Left forelimb (tissue), 1 donor: Measurements from ENCODE around the gene ZBTB42.
A peak's percentile ranks its signal among the peaks of the same experiment; 100 is the strongest.

Source experiments
- DNase-seq: peaks from one replicate; pipeline ENCODE4 v3.0.0-alpha.2; 2018; ENCODE audit warnings: low spot score

The ZBTB42 gene

GRCh38 chr14:104810316-104810715 lies 9.4 kb downstream of the ZBTB42 start:
- DNase-seq = no peak

- DNase-seq = peak; percentile 41
Observed at GRCh38 chr14:104813286-104813685, 12.4 kb downstream of the ZBTB42 start.

GRCh38 chr14:104814701-104815100 lies 13.8 kb downstream of the ZBTB42 start:
- peak; percentile 17 for DNase-seq

DNA sequence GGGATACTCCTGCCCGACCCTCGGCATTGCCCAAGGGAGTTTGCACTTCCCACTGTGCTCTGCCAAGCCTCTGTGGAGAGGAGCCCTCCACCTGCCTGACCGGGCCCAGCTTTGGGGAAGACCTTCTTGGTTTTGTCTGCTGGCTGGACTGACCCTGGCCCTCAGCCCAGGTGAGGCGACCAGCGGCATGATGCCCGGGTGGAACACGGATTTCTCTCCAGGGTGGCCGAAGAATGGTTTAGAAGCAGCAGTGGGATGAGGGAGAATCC lies 15.6 kb downstream of the ZBTB42 start:
- no peak for DNase-seq

GRCh38 chr14:104817930-104818713 lies 17.2 kb downstream of the ZBTB42 start:
- DNase-seq = peak; percentile 41

DNA sequence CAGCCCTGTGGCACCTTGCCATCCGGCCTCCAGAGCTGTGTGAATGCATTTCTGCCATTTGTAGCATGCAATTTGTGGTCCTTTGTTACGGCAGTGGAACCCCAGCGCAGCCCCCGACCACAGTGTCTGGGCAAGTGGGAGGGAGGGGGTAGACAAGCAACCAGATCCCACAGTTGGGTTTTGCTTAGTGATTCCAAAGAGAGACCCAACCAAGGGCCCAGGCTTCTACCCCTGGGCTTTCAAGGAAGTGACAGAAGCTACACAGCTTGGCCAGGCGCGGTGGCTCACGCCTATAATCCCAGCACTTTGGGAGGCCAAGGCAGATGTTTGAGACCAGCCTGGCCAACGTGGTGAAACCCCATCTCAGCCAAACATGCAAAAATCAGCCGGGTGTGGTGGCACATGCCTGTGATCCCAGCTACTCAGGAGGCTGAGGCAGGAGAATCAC lies 17.8 kb downstream of the ZBTB42 start:
- peak; percentile 48 for DNase-seq

GRCh38 chr14:104819361-104819781 lies 18.5 kb downstream of the ZBTB42 start:
- peak; percentile 62 for DNase-seq

- DNase-seq = peak; percentile 69
Observed at GRCh38 chr14:104820669-104821228, 19.8 kb downstream of the ZBTB42 start.

- peak; percentile 59 for DNase-seq
Observed at GRCh38 chr14:104821229-104821945, 20.5 kb downstream of the ZBTB42 start.

- peak; percentile 9 for DNase-seq
Observed at GRCh38 chr14:104821971-104822608, 21.2 kb downstream of the ZBTB42 start.

GRCh38 chr14:104822821-104823615 lies 22.1 kb downstream of the ZBTB42 start:
- no peak for DNase-seq

- DNase-seq = peak; percentile 12
Observed at GRCh38 chr14:104824353-104824997, 23.6 kb downstream of the ZBTB42 start.

- peak; percentile 94 for DNase-seq
Observed at GRCh38 chr14:104826189-104826860, 25.4 kb downstream of the ZBTB42 start.

DNA sequence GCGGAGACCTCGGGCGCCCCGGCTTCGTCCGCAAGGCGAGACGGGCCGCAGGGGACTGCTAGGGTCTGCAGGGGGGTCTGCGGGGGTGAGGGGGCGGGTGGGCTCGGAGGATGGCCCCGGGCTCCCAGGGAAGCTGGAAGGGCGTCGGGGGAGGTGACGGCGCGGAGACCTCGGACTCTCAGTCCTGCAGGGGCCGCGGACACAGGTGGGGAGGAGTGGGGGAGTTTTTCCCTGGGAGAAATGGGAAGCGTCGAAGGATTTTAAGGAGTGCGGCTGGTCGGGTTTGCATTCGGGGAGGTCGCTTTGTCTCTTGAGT lies 25.9 kb downstream of the ZBTB42 start:
- DNase-seq = no peak

DNA sequence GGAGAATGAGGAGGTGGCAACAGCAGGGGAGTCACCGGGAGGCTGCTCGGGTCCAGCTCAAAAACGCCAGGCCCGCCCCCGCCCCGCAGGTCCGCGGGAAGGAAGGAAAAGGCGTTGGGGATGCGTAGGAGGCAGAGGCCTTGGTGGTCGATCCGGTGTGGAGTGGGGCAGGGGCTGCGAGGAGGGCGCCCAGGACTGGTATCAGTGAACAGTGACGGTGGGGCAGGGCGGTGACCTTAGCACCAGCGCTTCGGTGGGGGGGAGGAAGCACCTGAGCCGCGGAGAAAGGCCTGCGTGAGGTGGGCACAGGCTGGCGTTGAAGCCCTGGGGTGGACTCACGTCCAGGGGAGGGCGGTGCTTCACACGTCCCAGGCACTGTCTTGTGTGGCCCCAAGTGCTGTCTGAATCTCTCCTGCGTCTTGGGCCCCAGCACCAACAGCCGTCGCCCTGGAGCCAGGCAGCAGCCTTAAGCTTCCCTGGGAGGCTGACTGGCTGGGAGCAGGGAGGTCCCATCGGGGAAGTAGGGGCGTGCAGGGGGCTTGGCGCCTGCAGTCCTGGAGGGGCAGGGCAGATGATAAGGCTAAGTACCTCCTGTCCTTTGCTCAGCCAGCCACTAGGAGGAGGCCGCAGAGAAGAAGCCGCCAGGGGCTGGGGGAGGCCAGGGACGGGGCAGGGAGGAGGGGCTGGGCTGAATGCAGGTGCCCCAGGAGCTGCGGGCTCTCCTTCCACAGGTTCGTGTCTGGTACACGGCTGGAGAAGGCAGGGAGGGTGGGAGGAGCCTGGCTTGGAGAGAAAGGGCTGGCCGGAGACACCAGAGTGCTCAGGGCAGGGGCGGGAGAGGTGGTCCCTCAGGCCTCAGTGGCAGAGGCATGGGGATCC lies 26.5 kb downstream of the ZBTB42 start:
- peak; percentile 64 for DNase-seq

DNA sequence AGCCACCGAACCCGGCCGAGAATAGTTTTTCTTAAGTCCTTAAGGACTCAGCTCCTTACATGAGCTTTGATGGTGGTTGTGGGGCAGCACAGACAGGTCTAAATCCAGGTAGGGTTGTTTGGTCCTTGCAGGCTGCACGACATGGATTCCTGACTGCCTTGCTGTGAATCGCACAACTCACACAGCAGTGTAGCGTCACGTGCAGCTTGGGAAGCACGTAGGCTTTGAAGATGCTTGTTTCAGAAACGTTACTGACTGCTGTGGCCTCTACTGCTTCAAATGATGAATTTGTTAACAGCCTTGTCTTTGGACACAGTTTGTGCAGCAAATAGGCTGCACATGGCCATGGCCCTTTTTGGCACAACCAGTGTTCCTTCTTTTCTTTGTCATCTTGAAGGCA lies 29.9 kb downstream of the ZBTB42 start:
- DNase-seq = peak; percentile 44

- DNase-seq = peak; percentile 37
Observed at GRCh38 chr14:104836171-104836935, 35.5 kb downstream of the ZBTB42 start.

DNA sequence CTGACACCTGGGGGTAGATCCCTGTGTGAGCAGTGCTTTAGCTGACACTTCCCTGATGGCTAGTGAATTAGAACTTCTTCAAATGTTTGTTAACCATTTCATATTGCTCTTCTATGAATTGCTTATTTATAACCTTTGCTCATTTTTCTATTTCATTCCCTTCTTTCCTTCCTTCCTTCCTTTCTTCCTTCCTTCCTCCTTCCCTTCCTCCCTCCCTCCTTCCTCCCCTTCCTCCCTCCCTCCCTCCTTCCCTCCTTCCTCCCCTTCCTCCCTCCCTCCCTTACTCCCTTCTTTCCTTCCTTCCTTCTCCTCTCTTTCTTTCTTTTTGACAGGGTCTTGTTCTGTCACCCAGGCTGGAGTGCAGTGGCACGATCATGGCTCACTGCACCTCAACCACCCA lies 40.8 kb downstream of the ZBTB42 start:
- DNase-seq = no peak

- DNase-seq = no peak
Observed at GRCh38 chr14:104843006-104843405, 42.1 kb downstream of the ZBTB42 start.
